ENCODE measurements around the gene DDIT4L. TPM values are rescaled to one million over a fixed set of nuclear protein-coding genes. Genes with fewer than 3 reads are reported as not detected.

Gene DDIT4L
- total and polyA plus RNA-seq, 2 donors (not counting 3 experiments of a cell fraction or from before 2014, with no cell fraction given) = 0.73 to 2.0 TPM

DNA sequence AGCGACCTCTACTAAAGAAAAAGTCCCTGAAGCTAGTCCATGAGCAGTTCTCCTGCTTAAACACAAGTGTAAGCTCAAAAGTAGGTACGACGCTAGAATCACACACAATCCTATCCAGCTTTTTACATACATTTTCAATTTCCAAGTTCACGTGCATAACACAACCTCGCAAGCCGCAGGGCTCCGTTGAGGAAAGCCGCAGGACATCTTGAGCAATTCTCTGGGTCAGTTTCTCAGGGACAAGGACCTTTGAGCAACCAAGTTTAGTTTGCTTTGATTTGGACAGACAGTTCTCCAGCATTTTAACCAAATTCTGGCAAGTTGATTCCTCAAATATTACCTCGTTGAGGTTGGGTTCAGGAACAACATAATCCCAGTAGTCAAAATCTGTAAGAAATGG is 2.5 kb downstream of the DDIT4L start:
- Histone ChIP-seq H3K9me3 (replicated peaks; ENCODE audit: control insufficient read depth, insufficient read depth, low read length) (no peaks in the 10 kb centered on the region), H3K4me1 (ENCODE audit: control insufficient read depth, extremely low read depth, insufficient read depth, low read length) (peaks cover 3% of the 10 kb centered on the region), H3K4me3 (replicated peaks in 1 of 3; ENCODE audit: insufficient read depth in 1 of 3, low read depth in 1 of 3, low read length in 3 of 3) (no peak overlapping the region), H3K9ac (replicated peaks; ENCODE audit: extremely low read depth, insufficient read depth, low read length) (no peak overlapping the region), H4K20me1 (replicated peaks; ENCODE audit: control insufficient read depth, extremely low read depth, insufficient read depth, low read length) (no peaks in the 10 kb centered on the region), H3K36me3 (ENCODE audit: control insufficient read depth in 2 of 2, extremely low read depth in 1 of 2, insufficient read depth in 2 of 2, low read length in 2 of 2) (no peaks in the 10 kb centered on the region), H3K27me3 (ENCODE audit: control insufficient read depth in 2 of 2, insufficient read depth in 2 of 2, low read length in 2 of 2) (no peaks in the 10 kb centered on the region), H3K27ac (ENCODE audit: insufficient read depth, low read depth, low read length) (no peak overlapping the region), H2AFZ (ENCODE audit: low read depth, low read length) (no peak overlapping the region), H3K9me1 (replicated peaks; ENCODE audit: control insufficient read depth, extremely low read depth, insufficient read depth, low read length) (no peaks in the 10 kb centered on the region), H3K79me2 (ENCODE audit: control insufficient read depth, insufficient read depth, low read length) (no peaks in the 10 kb centered on the region), H3K4me2 (ENCODE audit: insufficient read depth, low read length) (no peak overlapping the region)
- TF ChIP-seq POLR2AphosphoS5 (IDR thresholded peaks at IDR 0.05; ENCODE audit: insufficient read depth, low read depth, low read length) = no peak
- TF ChIP-seq FOS (IDR thresholded peaks at IDR 0.05; ENCODE audit: borderline replicate concordance, insufficient read depth, low read length) = no peak
- no peak for TF ChIP-seq CTCF (IDR thresholded peaks at IDR 0.05; ENCODE audit: extremely low read depth in 1 of 2, insufficient read depth in 1 of 2, low read depth in 1 of 2, low read length in 2 of 2)
- no peak for TF ChIP-seq POLR2A (IDR thresholded peaks at IDR 0.05; ENCODE audit: low read depth, low read length)
- TF ChIP-seq, protein P1, sequence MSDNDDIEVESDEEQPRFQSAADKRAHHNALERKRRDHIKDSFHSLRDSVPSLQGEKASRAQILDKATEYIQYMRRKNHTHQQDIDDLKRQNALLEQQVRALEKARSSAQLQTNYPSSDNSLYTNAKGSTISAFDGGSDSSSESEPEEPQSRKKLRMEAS (IDR thresholded peaks at IDR 0.05; ENCODE audit: insufficient read depth, insufficient read length) = no peak
- no peak for TF ChIP-seq GATA2 (IDR thresholded peaks at IDR 0.05; ENCODE audit: insufficient read depth, insufficient read length, low read depth, low read length)
- TF ChIP-seq MYC (IDR thresholded peaks at IDR 0.05; ENCODE audit: low read depth, low read length) = no peak
- TF ChIP-seq EZH2 (IDR thresholded peaks at IDR 0.05; ENCODE audit: borderline replicate concordance, low read depth, low read length, severe bottlenecking) = no peak
- DNase-seq (ENCODE audit: low read depth, low spot score) (no peak), FAIRE-seq (no peak)
- intact Hi-C loops (cut with micrococcal nuclease) (no loop called here), dilution Hi-C loops (cut with MboI; ENCODE audit: extremely low pct_ligation_motif_present, low sequenced_read_pairs) (no loop called here)
- no TSS peak for BruUV-seq (replicated peaks)
- POLR2A ChIA-PET = no interaction called here
- CTCF ChIA-PET = no interaction called here

Measured in endothelial cell of umbilical vein (primary cell).